ENCODE results near the gene DPH1.
A peak's percentile ranks its signal among the peaks of the same experiment; 100 is the strongest.

DNA sequence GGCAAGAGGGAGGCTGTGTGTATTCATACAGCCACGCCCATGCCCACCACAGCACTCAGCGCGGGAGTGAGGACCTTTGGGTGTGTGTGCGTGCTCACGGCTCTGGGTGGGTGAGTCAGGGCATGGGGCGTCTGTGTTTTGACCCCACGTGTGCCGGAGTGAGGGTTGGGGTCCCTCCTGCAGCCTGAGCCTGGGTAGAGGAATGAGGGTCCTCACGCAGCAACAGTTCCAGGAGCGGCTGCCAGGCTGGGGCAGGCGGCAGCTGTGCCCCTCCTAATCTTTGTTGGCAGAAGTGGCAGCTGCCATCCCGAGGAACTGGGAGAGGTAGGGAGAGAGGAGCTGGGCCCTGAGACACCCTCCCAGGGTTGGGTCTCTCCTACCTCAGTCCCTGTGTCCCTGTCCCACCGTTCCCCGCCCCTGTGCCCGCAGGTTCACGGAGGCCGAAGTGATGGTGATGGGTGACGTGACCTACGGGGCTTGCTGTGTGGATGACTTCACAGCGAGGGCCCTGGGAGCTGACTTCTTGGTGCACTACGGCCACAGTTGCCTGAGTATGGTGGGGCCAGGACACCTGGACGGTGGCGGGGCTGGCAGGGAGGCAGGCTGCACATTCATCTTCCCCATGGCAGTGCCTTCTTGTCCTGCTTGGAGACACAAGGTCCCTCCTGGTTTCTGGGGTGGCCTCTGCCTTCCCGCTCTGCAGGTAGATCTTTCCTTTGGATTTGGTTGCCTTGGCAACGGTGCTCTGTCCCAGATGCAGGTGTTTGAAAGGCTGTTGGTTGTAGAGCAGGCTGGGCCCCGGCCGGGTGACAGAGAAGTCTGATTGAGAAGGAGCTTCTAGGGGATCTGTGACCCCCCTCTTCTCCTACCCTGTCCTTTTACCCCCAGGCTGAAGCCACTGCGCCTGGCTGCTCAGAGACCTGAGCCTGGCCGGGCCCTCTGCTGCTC is 5.9 kb downstream of the DPH1 start:
- TF ChIP-seq POLR2A (IDR thresholded peaks at IDR 0.05) (no peak), POLR2AphosphoS5 (IDR thresholded peaks at IDR 0.05) (peak in 1 of 3 donors; percentile 26)
- TF ChIP-seq, protein P1, sequence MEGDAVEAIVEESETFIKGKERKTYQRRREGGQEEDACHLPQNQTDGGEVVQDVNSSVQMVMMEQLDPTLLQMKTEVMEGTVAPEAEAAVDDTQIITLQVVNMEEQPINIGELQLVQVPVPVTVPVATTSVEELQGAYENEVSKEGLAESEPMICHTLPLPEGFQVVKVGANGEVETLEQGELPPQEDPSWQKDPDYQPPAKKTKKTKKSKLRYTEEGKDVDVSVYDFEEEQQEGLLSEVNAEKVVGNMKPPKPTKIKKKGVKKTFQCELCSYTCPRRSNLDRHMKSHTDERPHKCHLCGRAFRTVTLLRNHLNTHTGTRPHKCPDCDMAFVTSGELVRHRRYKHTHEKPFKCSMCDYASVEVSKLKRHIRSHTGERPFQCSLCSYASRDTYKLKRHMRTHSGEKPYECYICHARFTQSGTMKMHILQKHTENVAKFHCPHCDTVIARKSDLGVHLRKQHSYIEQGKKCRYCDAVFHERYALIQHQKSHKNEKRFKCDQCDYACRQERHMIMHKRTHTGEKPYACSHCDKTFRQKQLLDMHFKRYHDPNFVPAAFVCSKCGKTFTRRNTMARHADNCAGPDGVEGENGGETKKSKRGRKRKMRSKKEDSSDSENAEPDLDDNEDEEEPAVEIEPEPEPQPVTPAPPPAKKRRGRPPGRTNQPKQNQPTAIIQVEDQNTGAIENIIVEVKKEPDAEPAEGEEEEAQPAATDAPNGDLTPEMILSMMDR (IDR thresholded peaks at IDR 0.05 in 8 of 11, conservative IDR thresholded peaks at IDR 0.05 in 3 of 11) = no peak

Measured in spleen (tissue), 7 donors.